ENCODE data around the gene ZNF512B.

Gene ZNF512B

GRCh38 chr20:63967330-63968135, 2.2 kb downstream of the ZNF512B start:
- Histone ChIP-seq H3K79me2 (ENCODE audit: insufficient read depth, low read depth) (peaks cover 15% of the 10 kb centered on the region), H3K27me3 (ENCODE audit: insufficient read depth, low read depth) (peaks cover 11% of the 10 kb centered on the region; the same call in 1 of the 2 replicates), H3K4me2 (no peak overlapping the region), H3K27ac (no peak overlapping the region), H3K36me3 (ENCODE audit: insufficient read depth) (no peaks in the 10 kb centered on the region), H3K9ac (no peak overlapping the region), H2AFZ (ENCODE audit: low read depth) (no peak overlapping the region), H3K4me3 (IDR thresholded peaks at IDR 0.05; ENCODE audit: insufficient read depth, low read depth, low read length) (no peak overlapping the region), H4K20me1 (ENCODE audit: insufficient read depth) (no peaks in the 10 kb centered on the region), H3K4me1 (ENCODE audit: low read depth, poor library complexity, severe bottlenecking) (peaks cover 13% of the 10 kb centered on the region)
- no peak for TF ChIP-seq CTCF (conservative IDR thresholded peaks at IDR 0.05; ENCODE audit: low read depth, low read length)

GRCh38 chr20:63966944-63967322, 2.8 kb downstream of the ZNF512B start:
- Histone ChIP-seq H3K36me3 (ENCODE audit: insufficient read depth) (no peaks in the 10 kb centered on the region), H3K9ac (no peak overlapping the region), H3K4me2 (no peak overlapping the region), H2AFZ (ENCODE audit: low read depth) (no peak overlapping the region), H3K4me3 (IDR thresholded peaks at IDR 0.05; ENCODE audit: insufficient read depth, low read depth, low read length) (no peak overlapping the region), H3K79me2 (ENCODE audit: insufficient read depth, low read depth) (peaks cover 15% of the 10 kb centered on the region), H3K27me3 (ENCODE audit: insufficient read depth, low read depth) (peaks cover 11% of the 10 kb centered on the region; the same call in 1 of the 2 replicates), H3K27ac (no peak overlapping the region), H3K4me1 (ENCODE audit: low read depth, poor library complexity, severe bottlenecking) (peaks cover 13% of the 10 kb centered on the region), H4K20me1 (ENCODE audit: insufficient read depth) (no peaks in the 10 kb centered on the region)
- no peak for TF ChIP-seq CTCF (conservative IDR thresholded peaks at IDR 0.05; ENCODE audit: low read depth, low read length)

DNA sequence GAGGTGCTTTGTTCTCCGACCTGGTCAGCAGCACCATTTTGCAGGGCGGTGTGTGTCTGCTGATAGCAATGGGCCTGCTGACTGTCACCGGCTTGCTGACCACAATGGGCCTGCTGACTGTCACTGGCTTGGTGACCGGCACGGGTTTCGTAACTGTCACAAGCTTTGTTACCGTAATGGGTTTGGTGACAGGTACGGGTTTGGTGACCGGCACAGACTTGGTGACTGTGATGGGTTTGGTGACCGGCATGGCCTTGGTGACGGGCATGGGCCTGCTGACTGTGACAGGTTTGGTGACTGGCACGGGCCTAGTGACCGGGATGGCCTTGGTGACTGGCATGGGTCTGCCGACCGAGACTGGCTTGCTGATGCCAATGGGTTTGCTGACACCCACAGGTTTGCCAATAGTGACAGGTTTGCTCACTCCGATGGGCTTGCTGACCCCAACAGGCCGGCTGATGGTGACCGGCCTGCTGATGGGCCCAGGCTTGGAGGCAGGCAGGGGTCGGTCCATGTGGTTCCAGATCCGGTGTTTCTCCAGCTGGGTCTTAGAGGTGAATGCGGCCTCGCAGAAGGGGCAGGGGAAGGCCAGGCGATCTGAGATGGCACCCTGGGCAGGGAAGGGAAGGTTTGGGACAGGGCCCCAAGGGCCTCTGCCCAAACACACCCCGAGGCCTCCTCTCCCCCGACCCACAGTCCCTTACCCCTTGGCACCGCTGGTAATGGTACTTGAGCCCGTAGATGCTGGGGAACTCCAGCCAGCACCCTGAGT, 3.4 kb downstream of the ZNF512B start:
- H3K27me3 ChIP-seq (ENCODE audit: insufficient read depth, low read depth) = peaks cover 11% of the 10 kb centered on the region; the same call in 1 of the 2 replicates
- H3K9ac ChIP-seq = no peak overlapping the region
- H3K79me2 ChIP-seq (ENCODE audit: insufficient read depth, low read depth) = peaks cover 15% of the 10 kb centered on the region
- TF ChIP-seq CTCF (conservative IDR thresholded peaks at IDR 0.05; ENCODE audit: low read depth, low read length) = no peak
- H3K4me3 ChIP-seq (IDR thresholded peaks at IDR 0.05; ENCODE audit: insufficient read depth, low read depth, low read length) = no peak overlapping the region
- no peak overlapping the region for H3K4me2 ChIP-seq
- H3K27ac ChIP-seq = no peak overlapping the region
- no peak overlapping the region for H2AFZ ChIP-seq (ENCODE audit: low read depth)
- H3K36me3 ChIP-seq (ENCODE audit: insufficient read depth) = no peaks in the 10 kb centered on the region; the same call in 1 of the 2 replicates
- H4K20me1 ChIP-seq (ENCODE audit: insufficient read depth) = no peaks in the 10 kb centered on the region
- peaks cover 13% of the 10 kb centered on the region for H3K4me1 ChIP-seq (ENCODE audit: low read depth, poor library complexity, severe bottlenecking)

DNA sequence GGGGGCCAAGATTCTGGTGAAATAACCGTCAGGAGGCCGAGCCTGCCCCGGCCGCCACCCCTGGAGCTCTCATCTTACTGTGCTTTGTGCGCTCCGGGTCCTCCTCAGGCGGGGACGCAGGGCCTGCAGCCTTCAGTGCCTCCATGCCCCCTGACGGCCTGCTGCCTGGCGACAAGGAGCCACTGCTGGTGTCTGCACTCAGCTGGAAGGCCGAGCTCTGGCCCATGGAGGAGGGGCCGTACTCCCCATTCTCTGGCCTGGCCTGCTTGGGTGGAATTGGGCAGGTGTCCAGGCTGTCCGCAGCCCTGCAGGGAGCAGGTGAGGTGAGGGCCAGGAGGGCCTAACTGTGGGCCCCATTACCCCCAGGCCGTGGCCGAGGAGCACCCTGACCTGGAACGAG, 5.3 kb downstream of the ZNF512B start:
- Histone ChIP-seq H3K36me3 (ENCODE audit: insufficient read depth) (no peaks in the 10 kb centered on the region; the same call in 1 of the 2 replicates), H3K79me2 (ENCODE audit: insufficient read depth, low read depth) (peaks cover 15% of the 10 kb centered on the region), H3K4me2 (no peak overlapping the region), H3K4me3 (IDR thresholded peaks at IDR 0.05; ENCODE audit: insufficient read depth, low read depth, low read length) (no peak overlapping the region), H3K27me3 (ENCODE audit: insufficient read depth, low read depth) (no peaks in the 10 kb centered on the region), H4K20me1 (ENCODE audit: insufficient read depth) (no peaks in the 10 kb centered on the region), H3K27ac (no peak overlapping the region), H3K4me1 (ENCODE audit: low read depth, poor library complexity, severe bottlenecking) (peaks cover 7% of the 10 kb centered on the region), H2AFZ (ENCODE audit: low read depth) (no peak overlapping the region), H3K9ac (no peak overlapping the region)
- TF ChIP-seq CTCF (conservative IDR thresholded peaks at IDR 0.05; ENCODE audit: low read depth, low read length) = no peak
